GM19025 (cell line): ENCODE measurements around the gene ERGIC3.

Experiments
- ATAC-seq: cut with Tn5 transposase; IDR thresholded peaks from one replicate; pipeline ENCODE4 v1.9.1; 2021; ENCODE audit warnings: mild to moderate bottlenecking, low read depth, moderate library complexity; ENCODE audit not compliant: unreplicated experiment

The ERGIC3 gene

DNA sequence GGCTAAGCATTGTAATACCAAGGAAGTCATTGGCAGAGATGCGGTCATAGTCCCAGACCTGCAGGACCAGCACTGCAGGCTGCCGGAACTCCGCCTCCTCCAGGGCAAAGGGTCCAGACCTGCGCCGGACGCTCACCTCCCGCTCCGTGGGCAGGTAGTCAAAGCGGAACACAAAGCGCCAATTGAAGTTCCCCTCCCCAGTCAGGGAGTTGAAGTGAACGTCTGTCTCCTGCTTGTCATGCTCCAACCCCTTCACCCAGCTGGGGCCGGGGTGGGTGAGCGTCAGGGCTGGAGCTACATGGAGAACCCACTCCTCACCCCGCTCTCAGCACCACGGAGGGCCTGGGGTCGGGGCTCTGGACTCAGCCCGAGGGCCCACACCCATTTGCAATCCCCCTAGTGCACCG is 18.2 kb downstream of the ERGIC3 start:
- ATAC-seq: no peak

DNA sequence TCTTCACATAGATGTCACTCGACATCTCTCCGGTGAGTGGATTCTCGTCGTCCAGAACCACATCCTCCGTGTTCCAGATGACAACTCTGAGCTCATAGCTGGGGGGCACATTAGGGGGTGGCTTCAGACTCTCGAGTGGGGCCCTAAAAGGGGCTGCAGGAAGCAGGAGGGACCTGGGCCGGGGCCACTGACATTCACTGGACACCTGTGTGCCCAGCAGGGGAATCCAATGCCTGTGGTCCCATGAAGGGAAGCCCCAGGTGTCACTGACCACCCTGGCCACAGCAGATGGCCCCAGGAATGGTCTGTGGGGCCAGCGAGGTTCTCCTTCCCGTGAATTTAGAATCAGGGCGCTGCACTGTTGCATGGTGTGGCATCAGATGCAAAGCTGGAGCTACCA is 18.7 kb downstream of the ERGIC3 start:
- no peak for ATAC-seq

DNA sequence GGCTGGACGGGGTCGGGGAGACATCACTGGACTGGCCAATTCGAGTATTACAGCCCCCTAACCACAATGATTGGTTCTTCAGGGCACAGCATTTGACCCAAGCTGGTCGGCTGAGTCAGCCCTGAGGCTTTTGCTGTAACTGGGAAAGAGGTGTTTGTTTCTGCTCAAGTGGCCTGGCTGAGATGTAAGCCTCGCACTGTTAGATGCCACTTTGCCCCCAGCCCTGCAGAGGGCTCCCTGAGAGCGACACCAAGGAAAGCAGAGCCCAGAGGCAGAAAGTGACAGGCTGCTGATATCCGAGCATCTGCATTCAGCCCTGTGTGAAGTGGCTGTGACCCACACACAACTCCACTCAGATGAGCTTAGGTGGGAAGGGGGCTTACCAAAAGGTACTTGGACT is 19.4 kb downstream of the ERGIC3 start:
- no peak for ATAC-seq

DNA sequence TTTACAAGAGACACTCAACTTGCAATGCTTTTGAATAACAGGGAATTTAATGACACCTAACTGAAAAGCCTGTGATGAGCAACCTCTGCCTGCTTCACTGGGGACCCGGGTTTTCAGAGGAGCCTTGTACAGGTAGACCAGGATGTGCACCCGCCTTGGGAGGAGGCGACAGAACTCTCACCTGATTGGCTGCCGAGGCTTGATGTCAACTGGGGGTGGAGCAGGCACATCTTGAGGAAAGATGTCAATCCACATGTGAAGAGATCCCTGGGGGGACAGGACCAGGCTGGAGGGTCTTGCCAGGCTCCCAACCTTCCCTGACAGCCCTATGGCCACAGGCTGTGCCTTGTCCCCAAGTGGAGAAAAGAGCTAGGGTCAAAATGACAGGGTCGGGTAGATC is 19.8 kb downstream of the ERGIC3 start:
- ATAC-seq: no peak

DNA sequence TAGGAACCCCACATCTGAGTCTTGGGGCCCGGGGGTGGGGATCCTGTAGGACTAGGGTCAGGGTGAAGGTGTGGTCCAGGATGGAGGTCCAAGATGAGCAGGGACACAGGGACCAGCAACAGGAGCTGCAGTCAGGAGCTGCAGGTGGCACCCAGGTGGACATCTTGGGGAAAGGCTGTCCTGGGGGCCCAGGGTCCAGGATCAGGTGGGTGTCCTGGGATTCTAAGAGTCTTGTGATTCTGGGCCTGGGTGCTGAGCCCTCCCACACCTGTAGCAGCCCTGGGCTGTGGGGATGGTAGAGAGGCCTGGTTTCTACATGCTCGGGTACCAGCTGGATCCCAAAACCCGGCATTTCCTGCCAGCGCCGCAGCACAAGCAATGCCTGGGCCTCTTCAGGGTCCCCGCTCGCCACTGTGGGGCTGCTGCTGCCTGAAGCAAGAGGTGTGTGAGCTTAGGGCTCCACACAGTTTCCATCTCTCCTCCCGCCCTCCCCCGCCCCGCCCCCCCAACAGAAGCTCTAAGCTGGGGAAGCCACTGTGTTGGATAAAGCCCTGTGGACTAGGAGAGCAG is 20.7 kb downstream of the ERGIC3 start:
- ATAC-seq: no peak

DNA sequence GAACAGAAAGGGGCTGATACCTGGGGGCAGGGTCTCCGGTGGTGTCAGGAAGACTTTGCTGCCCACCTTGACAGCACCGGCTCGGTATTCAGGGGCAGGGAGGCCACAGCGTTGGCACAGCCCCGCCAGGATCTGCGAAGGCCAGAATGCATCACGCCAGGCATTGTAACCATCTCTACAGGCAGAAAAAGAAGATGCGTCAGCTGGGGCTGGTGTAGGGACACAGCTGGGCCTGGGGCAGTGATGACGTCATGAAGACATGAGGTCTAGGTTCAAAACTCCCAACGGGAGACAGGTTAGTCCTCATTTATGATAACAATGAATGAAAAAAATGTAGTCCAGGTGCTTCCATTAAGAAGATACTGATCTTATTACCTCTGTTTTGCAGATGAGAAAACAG is 22.0 kb downstream of the ERGIC3 start:
- no peak for ATAC-seq

DNA sequence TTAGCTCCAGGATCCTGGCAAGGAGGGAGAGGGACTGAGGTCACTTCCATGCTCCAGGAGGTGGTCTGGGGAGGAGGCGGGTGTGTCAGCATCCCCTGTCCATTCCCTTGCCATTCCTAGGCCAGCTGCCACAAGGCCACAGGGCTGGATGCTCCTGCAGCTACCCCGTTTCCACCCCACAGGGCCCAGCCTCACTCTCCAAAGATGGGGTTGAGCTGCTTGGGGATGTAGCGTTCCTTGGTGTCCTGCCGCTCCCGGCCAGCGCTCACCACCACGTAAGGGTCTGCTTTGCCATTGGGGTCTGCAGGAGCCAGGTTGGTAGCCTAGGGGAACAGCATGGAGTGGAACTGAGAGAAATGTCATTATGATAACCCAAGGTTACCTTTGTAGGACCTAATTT is 23.0 kb downstream of the ERGIC3 start:
- ATAC-seq: no peak

DNA sequence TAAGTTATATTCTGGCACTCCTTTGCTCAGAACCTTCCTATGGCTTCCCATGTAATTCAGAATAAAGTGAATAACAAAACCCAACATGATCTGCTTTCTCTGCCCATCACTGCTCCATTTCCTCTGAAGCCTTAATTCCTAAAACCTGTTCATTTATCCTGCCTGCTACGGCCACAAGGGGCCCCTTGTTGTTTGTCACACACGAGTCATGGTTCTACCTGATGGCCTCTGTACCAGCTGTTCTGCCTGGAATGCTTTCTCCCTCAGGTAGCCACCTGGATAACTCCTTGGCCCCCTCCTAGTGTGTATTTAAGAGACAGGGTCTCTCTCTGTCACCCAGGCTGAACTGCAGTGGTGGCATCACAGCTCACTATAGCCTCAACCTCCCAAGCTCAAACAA is 26.8 kb downstream of the ERGIC3 start:
- no peak for ATAC-seq

DNA sequence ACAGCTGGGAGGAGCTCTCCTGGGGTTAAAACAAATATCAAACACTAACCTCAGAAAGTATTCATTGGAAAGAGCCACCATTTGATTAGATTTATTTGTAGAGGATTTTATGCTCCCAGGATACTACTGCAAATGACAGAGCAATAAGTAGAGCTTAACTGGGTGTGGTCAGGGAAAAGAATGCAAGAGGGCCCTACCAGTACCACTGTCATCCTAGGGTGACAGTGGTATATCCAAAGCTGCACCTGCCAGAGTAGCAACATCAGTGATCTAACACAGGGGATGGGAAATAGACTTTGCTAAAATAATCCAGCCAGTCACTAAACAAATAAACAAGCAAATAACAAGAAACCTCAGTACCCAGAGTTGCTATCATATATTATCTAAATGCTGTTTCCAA is 29.7 kb downstream of the ERGIC3 start:
- ATAC-seq: no peak

DNA sequence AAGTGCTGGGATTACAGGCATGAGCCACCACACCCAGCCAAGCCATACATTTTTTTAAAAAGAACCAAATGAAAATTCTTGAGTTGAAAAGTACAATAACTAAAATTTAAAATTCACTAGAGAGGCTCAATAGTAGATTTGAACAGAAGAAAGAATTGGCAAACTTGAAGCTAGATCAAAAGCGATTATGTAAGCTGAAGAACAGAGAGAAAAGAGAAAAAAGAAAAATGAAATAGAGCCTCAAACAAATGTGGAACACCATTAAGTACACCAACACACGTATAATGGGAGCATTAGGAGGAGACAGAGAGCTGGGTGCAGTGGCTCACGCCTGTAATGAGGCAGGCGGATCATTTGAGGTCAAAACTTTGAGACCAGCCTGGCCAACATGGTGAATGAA is 31.0 kb downstream of the ERGIC3 start:
- no peak for ATAC-seq

DNA sequence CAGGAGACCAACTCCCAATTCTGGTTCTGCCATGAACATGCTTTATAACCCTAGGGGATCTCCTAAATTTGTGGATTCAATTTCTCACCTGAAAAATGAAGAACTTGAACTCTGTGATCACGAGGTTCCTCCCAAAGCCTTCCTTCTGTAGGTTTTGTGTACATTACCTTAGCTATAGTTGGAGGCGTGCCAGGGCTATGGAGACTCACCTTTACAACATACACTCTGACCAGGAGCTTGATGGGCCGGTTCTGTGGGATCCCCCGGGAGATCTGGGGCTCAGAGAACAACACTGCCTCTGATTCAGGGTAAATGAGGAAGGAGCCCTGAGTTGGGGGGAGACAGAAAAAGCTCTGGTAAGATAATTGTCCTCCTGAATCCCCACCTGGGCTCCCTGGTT is 34.1 kb downstream of the ERGIC3 start:
- no peak for ATAC-seq

DNA sequence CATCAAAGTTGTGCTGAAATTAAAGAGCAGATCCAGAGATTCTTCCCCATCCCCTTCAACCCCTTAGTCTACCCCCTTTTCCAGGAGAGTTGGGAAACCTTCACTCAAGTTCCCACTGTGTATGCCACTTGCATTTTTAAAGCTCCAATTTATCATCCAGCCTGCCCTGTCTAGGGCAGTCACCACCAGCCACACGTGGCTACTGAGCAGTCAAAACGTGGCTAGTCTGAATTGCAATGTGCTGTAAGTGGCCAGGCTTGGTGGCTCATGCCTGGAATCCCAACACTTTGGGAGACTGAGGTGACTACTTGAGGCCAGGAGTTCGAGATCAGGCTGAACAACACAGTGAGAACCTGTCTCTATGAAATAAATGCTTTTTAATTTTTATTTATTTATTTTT is 34.9 kb downstream of the ERGIC3 start:
- ATAC-seq: no peak

DNA sequence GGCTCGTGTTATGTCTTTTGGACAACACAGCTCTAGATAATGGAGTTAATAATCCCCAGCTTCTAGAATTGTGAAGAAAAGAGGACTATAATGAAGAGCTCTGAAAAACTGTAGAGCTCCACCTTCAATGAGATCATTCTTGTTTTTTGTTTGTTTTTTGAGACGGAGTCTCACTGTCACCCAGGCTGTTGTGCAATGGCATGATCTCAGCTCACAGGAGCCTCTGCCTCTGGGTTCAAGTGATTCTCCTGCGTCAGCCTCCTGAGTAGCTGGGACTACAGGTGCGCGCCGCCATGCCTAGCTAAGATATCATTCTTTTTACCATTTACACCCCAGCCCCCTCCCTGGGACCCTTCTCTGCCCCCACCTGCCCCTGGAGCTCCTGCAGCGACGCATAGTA is 36.6 kb downstream of the ERGIC3 start:
- ATAC-seq: no peak

DNA sequence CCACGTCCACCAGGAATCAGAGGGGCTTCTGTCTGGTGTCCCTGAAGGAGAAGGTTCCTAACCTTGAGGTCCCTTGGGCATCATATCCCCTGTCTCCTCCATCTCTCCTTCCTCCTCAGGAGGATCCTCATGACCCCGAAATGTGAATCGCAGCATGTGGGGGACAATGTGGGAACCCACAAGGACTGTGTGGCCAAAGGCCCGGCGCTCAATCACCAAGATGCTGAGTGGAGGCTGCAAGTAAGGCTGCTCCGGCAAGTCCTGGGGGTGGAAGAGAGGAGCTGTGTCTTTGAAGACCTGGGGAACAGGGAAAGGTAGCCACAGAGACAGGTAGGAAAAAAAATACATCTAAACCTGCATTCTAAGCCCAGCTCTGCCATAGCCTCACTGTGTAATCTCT is 37.3 kb downstream of the ERGIC3 start:
- ATAC-seq: no peak

DNA sequence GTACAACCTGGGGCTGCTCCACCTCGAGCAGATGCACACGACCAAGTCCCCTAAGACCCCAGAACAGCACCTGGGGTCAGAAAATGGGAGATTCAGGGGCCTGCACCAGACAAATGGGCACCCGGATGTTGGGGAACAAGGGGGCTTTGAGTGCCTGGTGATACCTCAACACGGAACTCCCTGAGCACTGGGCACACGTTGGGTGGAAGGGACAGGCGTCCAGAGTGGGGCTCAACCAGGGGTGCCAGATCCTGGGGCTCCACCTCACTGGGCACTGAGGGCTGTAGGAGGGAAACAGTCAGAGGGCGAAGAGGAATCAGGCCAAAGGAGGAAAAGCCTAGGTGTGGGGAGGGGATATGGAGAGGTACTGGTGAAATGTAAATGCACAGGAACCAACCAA is 40.3 kb downstream of the ERGIC3 start:
- ATAC-seq: no peak

DNA sequence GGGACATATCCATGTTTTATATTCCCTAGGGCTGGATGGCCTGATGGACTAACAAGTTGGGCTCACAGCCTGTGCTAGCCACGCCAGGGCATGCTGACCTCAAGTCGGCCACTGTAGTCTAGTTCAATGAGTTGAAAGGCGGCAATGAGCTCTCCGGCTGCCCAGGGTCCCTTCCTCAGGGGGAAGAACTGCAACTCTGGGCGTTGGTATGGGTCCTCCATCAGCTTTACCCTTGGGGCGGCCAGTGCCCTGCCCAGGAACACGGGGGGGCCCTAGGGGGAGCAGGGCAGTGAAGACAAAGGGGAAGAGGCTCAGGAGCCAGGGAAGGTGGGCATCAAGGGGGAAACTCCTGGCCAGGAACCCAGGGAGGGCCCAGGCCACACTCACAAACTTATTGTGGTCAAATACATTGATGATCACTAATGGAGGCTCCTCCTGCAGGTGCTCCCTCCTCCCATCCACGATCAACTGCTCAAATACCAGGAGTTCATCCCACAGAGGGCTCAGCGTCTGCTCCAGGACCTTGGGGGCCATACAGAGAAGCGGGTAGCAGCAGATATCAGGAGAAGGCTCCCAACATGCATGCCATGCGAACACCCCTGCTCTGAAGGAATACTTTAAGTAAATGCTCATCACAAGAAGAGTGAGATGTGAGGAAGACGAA is 41.0 kb downstream of the ERGIC3 start:
- no peak for ATAC-seq

DNA sequence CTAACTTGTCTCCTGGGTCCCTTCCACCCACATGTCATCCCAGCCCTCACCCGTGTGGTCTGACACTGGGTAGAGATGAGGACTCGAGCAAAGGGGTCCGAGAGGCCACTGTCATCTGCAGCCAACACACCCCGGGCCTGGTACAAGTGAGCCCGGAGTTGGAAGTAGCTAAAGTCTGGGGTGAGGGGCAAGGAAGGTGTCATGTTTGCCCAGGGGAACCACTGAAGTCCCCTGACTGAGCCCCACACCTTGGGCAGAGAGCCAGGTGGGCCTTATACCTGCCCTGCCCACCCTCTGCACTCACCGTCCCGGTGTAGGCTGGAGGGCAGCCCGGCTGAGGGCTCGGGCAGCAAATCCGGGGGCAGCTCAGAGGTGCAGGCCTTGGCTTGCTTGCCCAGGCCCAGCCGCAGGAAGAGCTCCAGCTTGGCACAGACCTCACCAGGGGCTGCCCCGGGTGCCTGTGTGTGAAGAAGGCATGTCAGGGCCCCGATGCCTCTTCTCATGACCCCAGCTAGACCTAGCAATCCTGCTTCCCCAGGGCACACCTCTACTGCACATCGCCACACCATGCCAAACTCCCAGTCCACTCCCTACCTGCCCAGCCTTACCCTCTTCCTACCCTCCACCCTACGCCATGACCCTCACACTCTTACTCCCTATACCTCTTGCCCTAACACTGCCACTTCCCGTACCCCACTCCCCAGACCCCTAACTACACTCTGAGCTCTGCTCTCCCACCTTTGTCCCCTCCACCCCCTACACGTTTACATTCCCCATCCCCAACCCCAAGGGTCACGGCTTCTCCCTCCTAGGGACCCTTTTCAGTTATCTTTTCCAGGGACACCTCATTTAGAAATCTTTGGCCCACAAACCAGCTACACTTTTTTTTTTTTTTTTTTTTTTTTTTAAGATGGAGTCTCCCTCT is 42.0 kb downstream of the ERGIC3 start:
- ATAC-seq: no peak

DNA sequence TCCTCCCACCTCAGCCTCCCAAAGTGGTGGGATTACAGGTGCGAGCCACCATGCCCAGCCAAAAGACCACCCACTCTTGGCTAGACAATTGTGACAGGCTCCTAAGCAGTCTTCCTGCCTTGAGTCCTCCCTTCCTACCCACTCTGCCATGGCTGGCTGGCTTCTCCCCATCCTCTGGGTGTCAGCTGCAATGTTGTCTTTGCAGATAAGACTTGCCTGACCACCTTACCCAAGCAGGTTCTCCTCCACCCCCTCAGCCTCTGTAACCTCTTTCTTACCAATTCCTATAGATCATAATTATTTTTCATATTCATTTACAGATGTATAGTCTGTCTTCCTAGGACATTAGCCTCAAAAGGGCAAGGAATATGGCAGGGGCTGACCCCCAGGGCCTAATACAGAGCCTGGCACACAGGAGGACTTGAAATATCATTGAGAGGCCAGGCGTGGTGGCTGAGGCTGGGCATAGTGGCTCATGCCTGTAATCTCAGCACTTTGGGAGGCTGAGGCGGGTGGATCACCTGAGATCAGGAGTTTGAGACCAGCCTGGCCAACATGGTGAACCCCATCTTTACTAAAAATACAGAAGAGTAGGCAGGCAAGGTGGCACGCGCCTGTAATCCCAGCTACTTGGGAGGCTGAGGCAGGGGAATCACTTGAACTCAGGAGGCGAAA is 45.0 kb downstream of the ERGIC3 start:
- ATAC-seq: no peak

DNA sequence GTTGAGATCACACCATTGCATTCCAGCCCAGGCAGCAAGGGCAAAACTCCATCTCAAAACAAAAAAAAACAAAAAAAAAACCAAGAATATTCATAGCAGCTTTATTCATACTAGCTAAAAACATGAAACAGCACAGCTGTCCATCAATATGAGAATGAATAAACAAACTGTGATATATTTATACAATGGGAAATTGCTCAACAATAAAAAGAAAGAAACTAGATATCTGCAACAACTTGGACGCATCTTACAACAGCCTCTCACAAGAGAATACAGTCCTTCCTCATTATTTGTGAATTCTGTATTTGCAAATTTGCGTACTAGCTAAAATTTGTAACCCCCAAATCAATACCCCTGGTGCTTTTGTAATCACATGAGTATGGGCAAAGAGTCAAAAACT is 45.6 kb downstream of the ERGIC3 start:
- ATAC-seq: no peak

DNA sequence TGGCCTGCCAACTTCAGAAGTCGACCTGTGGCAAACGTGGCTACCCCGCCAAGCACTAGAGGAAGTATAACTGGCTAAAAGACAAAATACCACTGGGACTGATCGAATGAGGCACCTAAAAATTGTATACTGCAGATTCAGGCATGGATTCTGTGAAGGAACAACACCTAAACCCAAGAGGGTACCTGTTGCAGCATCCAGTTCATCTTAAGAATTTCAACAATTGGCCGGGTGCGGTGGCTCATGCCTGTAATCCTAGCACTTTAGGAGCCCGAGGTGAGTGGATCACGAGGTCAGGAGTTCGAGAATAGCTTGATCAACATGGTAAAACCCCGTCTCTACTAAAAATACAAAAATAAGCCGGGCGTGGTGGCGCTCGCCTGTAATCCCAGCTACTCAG is 46.5 kb downstream of the ERGIC3 start:
- no peak for ATAC-seq

DNA sequence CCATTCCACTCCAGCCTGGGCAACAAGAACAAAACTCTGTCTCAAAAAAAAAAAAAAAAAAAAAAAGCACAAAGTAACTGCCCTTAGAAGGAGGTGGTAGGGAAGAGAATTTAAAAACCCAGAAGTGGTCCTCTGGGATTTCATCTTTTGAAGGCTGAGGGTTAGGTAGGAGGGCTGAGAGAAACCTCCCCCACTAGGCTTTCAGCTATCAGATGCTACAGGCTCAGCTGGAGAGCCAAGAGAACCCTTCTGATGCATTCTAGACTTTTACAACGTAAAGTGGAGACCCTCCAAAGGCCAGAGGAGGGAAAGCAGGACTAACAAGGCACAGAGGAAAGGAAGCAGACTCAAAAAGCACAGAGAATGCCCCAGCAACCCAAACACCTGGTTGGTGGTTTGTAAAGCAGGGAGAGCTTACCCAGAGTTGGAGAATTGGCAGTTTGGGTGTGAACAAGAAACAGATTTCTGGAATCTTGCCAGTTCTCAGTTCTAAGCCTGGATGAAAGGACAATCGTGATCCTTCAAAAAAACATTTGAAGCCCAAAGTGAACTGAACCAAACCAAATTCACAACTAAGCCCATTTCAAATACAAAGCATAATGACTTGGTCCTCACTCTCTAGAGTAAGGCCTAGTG is 50.6 kb downstream of the ERGIC3 start:
- no peak for ATAC-seq
